GM19467 (cell line): ENCODE measurements around the gene OR5AU1.
"Not testable (repeated sequence)": the region's sequence is repeated elsewhere in the genome, so short reads cannot be mapped to it uniquely, and the experiment has no call there.

Experiments used
- ATAC-seq: cut with Tn5 transposase; IDR thresholded peaks from one replicate; pipeline ENCODE4 v1.9.1; 2021; ENCODE audit warnings: mild to moderate bottlenecking, moderate library complexity; ENCODE audit not compliant: unreplicated experiment

The OR5AU1 gene

GRCh38 chr14:21182166-21182565 is 26.3 kb upstream of the OR5AU1 start:
- ATAC-seq = no peak

DNA sequence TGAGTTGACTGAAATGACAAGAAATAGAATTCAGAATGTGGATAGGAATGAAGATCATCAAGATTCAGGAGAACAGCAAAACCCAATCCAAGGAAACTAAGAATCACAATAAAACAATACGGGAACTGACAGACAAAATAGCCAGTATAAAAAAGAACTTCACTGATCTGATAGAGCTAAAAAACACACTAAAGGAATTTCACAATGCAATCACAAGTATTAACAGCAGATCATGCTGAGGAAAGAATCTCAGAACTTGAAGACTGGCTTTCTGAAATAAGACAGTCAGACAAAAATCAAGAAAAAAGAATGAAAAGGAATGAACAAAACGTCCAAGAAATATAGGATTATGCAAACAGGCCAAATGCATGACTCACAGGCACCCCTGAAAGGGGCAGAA is 15.3 kb upstream of the OR5AU1 start:
- ATAC-seq = no peak

DNA sequence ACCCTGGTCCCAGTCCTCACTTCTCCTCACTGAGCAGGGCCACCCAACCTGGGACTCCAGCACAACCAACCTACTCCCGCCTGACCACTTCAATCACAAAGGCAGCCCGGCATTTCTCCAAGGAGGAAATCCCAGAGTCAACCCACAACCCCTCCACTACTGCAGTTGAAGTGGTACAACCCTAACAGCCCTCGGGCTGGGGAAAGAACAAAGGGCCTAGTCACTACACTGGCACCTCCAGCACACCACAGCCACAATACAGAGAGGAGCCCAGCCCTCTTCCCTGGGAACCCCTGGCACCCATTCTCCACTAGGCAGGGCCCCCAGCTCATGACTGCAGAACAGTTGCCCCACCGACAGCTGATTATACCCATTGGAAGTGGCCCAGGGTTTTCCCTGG is 13.7 kb upstream of the OR5AU1 start:
- ATAC-seq = no peak

- ATAC-seq = no peak
Measured at GRCh38 chr14:21168055-21168454, 12.2 kb upstream of the OR5AU1 start.

- not testable (repeated sequence) for ATAC-seq
Measured at GRCh38 chr14:21165670-21166069, 9.8 kb upstream of the OR5AU1 start.

GRCh38 chr14:21165002-21165605 is 9.2 kb upstream of the OR5AU1 start:
- ATAC-seq = not testable (repeated sequence)

DNA sequence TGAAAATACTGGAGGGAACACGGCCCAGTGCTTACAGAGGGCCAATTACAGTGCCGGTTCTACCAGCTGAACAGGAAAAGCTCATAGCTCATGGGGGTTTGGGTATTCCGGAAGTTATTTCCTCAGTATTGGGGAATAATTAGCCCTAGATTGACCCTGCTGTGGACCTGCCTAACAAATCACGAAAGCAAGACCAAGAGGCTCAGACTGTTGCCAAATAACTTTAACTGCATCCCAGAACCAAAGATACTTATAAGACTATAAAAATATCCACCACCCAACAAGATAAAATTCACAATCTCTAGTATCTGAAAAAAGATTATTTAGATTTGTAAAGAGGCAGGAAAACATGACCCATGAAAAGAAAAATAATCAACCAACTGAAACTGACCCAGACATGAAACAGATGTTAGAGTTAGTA is 8.0 kb upstream of the OR5AU1 start:
- ATAC-seq = no peak

GRCh38 chr14:21162081-21162480 is 6.2 kb upstream of the OR5AU1 start:
- no peak for ATAC-seq

DNA sequence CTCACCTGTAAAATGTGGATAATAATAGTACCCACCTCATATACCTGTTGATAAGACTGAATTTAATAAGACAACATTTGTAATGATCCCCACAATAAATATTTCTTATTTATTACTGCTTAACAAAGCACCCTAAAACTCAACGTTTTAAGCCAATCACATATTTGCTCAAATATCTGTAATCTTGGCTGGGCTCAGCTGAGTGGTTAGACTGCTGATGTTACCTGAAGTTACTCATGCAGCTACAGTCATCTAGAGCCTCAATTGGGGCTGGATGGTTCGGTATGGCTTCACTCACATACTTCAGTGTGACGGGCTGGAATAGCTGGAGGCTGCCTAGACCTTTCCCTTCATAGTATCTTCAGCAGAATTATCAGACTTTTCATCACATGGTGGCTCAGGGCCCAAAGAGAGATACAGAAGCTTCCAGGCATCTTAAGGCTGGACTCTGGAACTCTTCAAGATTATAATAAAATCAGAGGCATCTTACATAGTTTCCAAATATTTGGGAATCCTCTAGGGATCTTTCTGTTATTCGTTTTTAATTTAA is 4.3 kb upstream of the OR5AU1 start:
- no peak for ATAC-seq

DNA sequence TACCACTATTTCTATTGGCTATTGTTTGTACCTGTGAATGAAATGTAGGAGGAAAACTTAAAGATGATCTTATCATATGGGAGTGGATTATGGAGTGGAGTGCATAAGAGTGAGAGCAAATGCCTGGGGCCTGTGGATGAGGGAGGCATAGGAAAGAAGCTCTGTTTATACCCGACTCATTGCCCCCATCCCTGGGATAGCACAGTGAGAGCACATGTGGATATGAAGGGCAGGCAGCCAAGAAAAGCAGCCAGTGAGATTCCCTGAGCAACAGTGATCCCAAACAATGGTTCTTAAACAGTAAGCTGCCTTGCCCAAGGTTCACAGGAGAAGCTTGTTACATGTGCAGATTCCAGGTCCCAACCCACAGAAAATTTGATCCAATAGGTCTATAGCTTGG is 2.3 kb upstream of the OR5AU1 start:
- ATAC-seq = not testable (repeated sequence)

GRCh38 chr14:21149641-21150367 is 6.1 kb downstream of the OR5AU1 start:
- no peak for ATAC-seq

- no peak for ATAC-seq
Measured at GRCh38 chr14:21145437-21145836, 10.4 kb downstream of the OR5AU1 start.

GRCh38 chr14:21142357-21142756 is 13.5 kb downstream of the OR5AU1 start:
- ATAC-seq = no peak

DNA sequence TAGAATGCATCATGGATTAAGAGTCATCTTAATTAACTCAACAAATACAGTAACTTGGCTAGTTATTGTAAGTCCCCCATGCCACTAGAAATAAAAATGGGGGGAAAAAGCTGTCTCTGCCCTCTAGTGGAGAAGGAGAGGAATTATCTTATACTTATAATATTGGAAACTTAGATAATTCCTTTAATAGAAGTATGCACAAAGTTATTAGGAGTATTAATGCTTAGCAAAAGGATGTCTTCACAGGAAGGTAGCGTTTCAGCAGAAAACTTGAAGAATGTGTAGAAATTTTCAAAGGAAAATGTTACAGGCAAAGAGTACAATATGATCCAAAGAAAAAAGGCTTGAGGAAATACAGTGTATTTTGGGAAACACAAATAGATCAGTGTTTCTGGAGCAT is 19.8 kb downstream of the OR5AU1 start:
- ATAC-seq = no peak

- no peak for ATAC-seq
Measured at GRCh38 chr14:21133901-21134300, 22.0 kb downstream of the OR5AU1 start.

DNA sequence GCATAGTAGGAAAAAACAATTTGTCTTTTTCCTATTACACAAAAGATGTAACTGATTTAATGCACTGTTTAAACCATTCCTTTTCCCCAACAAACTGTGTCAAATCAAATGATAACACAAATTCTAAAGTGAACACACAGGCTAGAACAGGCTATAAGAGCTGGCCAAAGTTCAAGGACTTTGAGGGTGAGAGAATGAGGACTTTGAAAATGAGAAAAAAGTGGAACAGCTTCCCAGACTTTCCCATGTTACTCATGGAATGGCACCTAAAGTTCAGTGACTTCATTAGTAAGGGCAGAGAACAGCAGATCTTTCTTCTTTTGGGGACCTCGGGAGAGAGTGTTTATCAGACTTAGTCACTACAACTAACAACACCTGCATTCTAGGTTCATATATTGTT is 32.4 kb downstream of the OR5AU1 start:
- no peak for ATAC-seq

DNA sequence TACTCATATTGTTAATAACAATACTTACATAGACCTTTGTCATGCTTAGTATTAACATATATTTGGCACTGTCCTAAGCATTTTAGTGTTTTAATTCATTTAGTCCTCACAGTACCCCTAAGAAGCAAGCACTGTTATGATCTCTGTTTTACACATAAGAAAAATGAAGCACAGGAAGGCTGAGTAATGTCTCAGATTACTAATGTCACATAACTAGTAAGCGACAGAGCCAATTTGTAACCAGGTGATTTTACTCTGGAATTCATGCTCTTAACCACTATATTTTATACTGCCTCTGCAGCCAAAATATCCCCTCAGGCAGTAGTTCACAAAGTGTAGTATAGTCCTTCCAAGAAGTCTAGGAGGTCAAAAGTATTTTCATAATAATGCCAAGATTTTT is 34.7 kb downstream of the OR5AU1 start:
- ATAC-seq = no peak

- ATAC-seq = no peak
Measured at GRCh38 chr14:21120686-21121085, 35.2 kb downstream of the OR5AU1 start.

DNA sequence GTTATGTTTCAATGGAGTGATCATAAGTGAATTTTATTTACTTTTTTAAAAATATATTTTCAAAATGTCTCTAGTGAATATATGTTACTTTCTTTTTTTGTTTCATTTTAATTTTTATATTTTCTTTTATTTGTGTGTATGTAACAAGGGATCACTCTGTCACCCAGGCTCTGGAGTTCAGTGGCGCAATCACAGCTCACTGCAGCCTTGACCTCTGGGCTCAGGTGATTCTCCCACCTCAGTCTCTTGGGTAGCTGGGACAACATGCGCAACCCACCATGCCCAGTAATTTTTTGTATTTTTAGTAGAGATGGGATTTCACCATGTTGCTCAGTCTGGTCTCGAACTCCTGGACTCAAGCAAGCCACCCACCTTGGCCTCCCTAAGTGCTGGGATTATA is 36.9 kb downstream of the OR5AU1 start:
- no peak for ATAC-seq

GRCh38 chr14:21113369-21113768 is 42.5 kb downstream of the OR5AU1 start:
- ATAC-seq = no peak

GRCh38 chr14:21112255-21112654 is 43.6 kb downstream of the OR5AU1 start:
- ATAC-seq = no peak

GRCh38 chr14:21109377-21110138 is 46.3 kb downstream of the OR5AU1 start:
- ATAC-seq = no peak
